Mesendoderm (in vitro differentiated cells): Measurements from ENCODE around the gene NOL8.
A peak's percentile ranks its signal among the peaks of the same experiment; 100 is the strongest.

Experiments
- DNase-seq: peaks from one replicate; pipeline ENCODE4 v3.0.0; 2013
- H2AK5ac ChIP-seq: 2 replicates; pipeline ENCODE4 v1.6.1; 2013; ENCODE audit warnings: low read length, inconsistent platforms
- H2BK120ac ChIP-seq: 2 replicates; pipeline ENCODE4 v1.6.1; 2013; ENCODE audit warnings: low read depth, mild to moderate bottlenecking, low read length, moderate library complexity, mixed read lengths
- H2BK15ac ChIP-seq: replicated peaks from 2 replicates; pipeline ENCODE4 v1.6.1; 2013; ENCODE audit warnings: low read depth, mild to moderate bottlenecking, moderate library complexity
- H2BK5ac ChIP-seq: 2 replicates; pipeline ENCODE4 v1.6.1; 2013; ENCODE audit warnings: low read length, inconsistent platforms
- H3K18ac ChIP-seq: 2 replicates; pipeline ENCODE4 v1.6.1; 2013; ENCODE audit warnings: mild to moderate bottlenecking, low read length, mixed read lengths
- H3K23ac ChIP-seq: one replicate; pipeline ENCODE4 v1.6.1; 2013; ENCODE audit warnings: low read length
- H3K27ac ChIP-seq: 2 replicates; pipeline ENCODE4 v1.5.1; 2013; ENCODE audit warnings: low read depth, mild to moderate bottlenecking, inconsistent platforms, low read length, moderate library complexity
- H3K27me3 ChIP-seq: 2 replicates; pipeline ENCODE4 v1.6.1; 2013; ENCODE audit warnings: low read length, control low read depth, mild to moderate bottlenecking, inconsistent platforms; ENCODE audit not compliant: insufficient read depth, poor library complexity
- H3K36me3 ChIP-seq: 2 replicates; pipeline ENCODE4 v1.6.1; 2013; ENCODE audit warnings: low read length, inconsistent platforms; ENCODE audit not compliant: control insufficient read depth, insufficient read depth
- H3K4ac ChIP-seq: one replicate; pipeline ENCODE4 v1.6.1; 2013; ENCODE audit warnings: low read depth, mild to moderate bottlenecking, low read length, moderate library complexity
- H3K4me1 ChIP-seq: 2 replicates; pipeline ENCODE4 v1.6.1; 2013; ENCODE audit warnings: low read depth, low read length, inconsistent platforms; ENCODE audit not compliant: control insufficient read depth
- H3K4me2 ChIP-seq: 2 replicates; pipeline ENCODE4 v1.6.1; 2013; ENCODE audit warnings: low read length
- H3K4me3 ChIP-seq: 2 replicates; pipeline ENCODE4 v1.5.1; 2013; ENCODE audit warnings: mild to moderate bottlenecking, low read length
- H3K56ac ChIP-seq: one replicate; pipeline ENCODE4 v1.6.1; 2013; ENCODE audit warnings: low read length
- H3K79me1 ChIP-seq: 2 replicates; pipeline ENCODE4 v1.6.1; 2013; ENCODE audit warnings: low read length, inconsistent platforms
- H3K79me2 ChIP-seq: 2 replicates; pipeline ENCODE4 v1.6.1; 2013; ENCODE audit warnings: mild to moderate bottlenecking, low read length; ENCODE audit not compliant: control insufficient read depth, insufficient read depth
- H3K9ac ChIP-seq: 2 replicates; pipeline ENCODE4 v1.6.1; 2013; ENCODE audit warnings: low read length, inconsistent platforms
- H4K5ac ChIP-seq: one replicate; pipeline ENCODE4 v1.6.1; 2013; ENCODE audit warnings: low read length
- H4K8ac ChIP-seq: one replicate; pipeline ENCODE4 v1.6.1; 2013; ENCODE audit warnings: low read depth, mild to moderate bottlenecking, control low read depth, low read length, moderate library complexity
- WGBS: extraction: QIAGEN DNeasy Blood & Tissue Kit; methylation state at CpG from one replicate; pipeline ENCODE4 v1.1.7; 2013; ENCODE audit warnings: low lambda C conversion rate, missing lambda C conversion rate; ENCODE audit not compliant: insufficient coverage; ENCODE audit errors: extremely low coverage; 5-methylcytosine and 5-hydroxymethylcytosine counted together

NOL8 gene

GRCh38 chr9:92341578-92341977 is 16.4 kb upstream of the NOL8 start:
- H3K4ac ChIP-seq: no peak overlapping the region
- H2BK15ac ChIP-seq: no peak overlapping the region
- no peak overlapping the region for H2AK5ac ChIP-seq
- WGBS: no CpG with 5 or more reads among the region's 1 CpG
- no peak overlapping the region for H3K56ac ChIP-seq
- H3K36me3 ChIP-seq: peaks cover 7% of the 10 kb centered on the region
- no peaks in the 10 kb centered on the region for H3K27me3 ChIP-seq
- no peak overlapping the region for H4K8ac ChIP-seq
- H3K4me3 ChIP-seq: no peak overlapping the region
- DNase-seq: no peak
- no peak overlapping the region for H3K9ac ChIP-seq
- no peak overlapping the region for H3K4me2 ChIP-seq
- H3K79me2 ChIP-seq: no peaks in the 10 kb centered on the region
- no peak overlapping the region for H4K5ac ChIP-seq
- H3K18ac ChIP-seq: no peak overlapping the region
- H3K79me1 ChIP-seq: no peaks in the 10 kb centered on the region
- H2BK120ac ChIP-seq: no peak overlapping the region
- H2BK5ac ChIP-seq: no peak overlapping the region
- no peaks in the 10 kb centered on the region for H3K4me1 ChIP-seq
- H3K27ac ChIP-seq: no peak overlapping the region
- H3K23ac ChIP-seq: no peak overlapping the region

- H3K23ac ChIP-seq: no peak overlapping the region
- H2AK5ac ChIP-seq: no peak overlapping the region
- H2BK15ac ChIP-seq: no peak overlapping the region
- no peak overlapping the region for H3K9ac ChIP-seq
- WGBS: no CpG with 5 or more reads among the region's 2 CpGs
- DNase-seq: no peak
- no peak overlapping the region for H3K56ac ChIP-seq
- no peak overlapping the region for H4K5ac ChIP-seq
- H3K4me3 ChIP-seq: no peak overlapping the region
- no peak overlapping the region for H3K18ac ChIP-seq
- no peaks in the 10 kb centered on the region for H3K79me2 ChIP-seq
- H3K4me1 ChIP-seq: no peaks in the 10 kb centered on the region
- H3K4ac ChIP-seq: no peak overlapping the region
- no peaks in the 10 kb centered on the region for H3K79me1 ChIP-seq
- H3K36me3 ChIP-seq: peaks cover 2% of the 10 kb centered on the region
- no peaks in the 10 kb centered on the region for H3K27me3 ChIP-seq
- H2BK5ac ChIP-seq: no peak overlapping the region
- H3K4me2 ChIP-seq: no peak overlapping the region
- H4K8ac ChIP-seq: no peak overlapping the region
- no peak overlapping the region for H2BK120ac ChIP-seq
- no peak overlapping the region for H3K27ac ChIP-seq
These were observed 8.1 kb upstream of the NOL8 start for GRCh38 chr9:92333282-92333634.

DNA sequence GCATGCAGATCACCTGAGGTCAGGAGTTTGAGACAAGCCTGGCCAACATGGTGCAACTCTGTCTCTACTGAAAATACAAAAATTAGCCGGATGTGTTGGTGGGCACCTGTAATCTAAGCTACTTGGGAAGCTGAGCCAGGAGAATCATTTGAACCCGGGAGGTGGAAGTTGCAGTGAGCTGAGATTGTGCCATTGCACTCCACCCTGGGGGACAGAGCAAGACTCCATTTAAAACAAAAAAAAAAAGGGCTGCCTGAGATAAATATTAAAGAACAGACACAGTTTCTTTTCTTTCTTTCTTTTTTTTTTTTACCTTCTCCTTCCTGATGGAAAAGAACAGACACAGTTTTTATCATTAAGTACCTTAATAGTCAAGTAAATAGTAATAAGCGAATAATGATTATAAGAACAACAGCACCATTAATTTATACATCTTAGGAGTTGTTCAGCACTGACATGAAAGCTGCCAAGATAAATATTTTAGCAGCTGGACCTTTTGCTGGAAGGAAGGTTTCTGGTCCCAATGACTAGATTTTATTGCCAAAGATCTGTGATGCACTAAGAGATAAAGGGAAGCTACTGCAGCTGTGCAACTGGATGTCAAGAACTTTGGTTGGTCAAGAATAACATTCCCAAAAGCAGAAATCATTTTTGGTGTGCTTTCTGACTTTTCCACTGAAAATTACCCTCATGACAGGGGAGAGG is 7.6 kb upstream of the NOL8 start:
- Histone ChIP-seq H3K79me2 (no peaks in the 10 kb centered on the region), H2BK5ac (no peak overlapping the region), H3K4ac (no peak overlapping the region), H4K5ac (no peak overlapping the region), H3K4me3 (no peak overlapping the region), H3K18ac (no peak overlapping the region), H3K4me2 (no peak overlapping the region), H2BK15ac (no peak overlapping the region), H3K4me1 (no peaks in the 10 kb centered on the region), H2BK120ac (no peak overlapping the region), H3K27ac (no peak overlapping the region), H3K56ac (no peak overlapping the region), H3K27me3 (no peaks in the 10 kb centered on the region), H3K9ac (no peak overlapping the region), H4K8ac (no peak overlapping the region), H3K79me1 (no peaks in the 10 kb centered on the region), H3K23ac (no peak overlapping the region), H2AK5ac (no peak overlapping the region), H3K36me3 (peaks cover 2% of the 10 kb centered on the region)
- WGBS: no CpG with 5 or more reads among the region's 3 CpGs
- no peak for DNase-seq

- Histone ChIP-seq H3K36me3 (no peaks in the 10 kb centered on the region), H3K27me3 (no peaks in the 10 kb centered on the region), H2BK5ac (no peak overlapping the region), H3K23ac (no peak overlapping the region), H3K9ac (no peak overlapping the region), H3K4me2 (no peak overlapping the region), H2BK120ac (no peak overlapping the region), H3K4me1 (no peaks in the 10 kb centered on the region), H2BK15ac (no peak overlapping the region), H4K5ac (no peak overlapping the region), H2AK5ac (no peak overlapping the region), H3K27ac (no peak overlapping the region), H4K8ac (no peak overlapping the region), H3K18ac (no peak overlapping the region), H3K4ac (no peak overlapping the region), H3K56ac (no peak overlapping the region), H3K4me3 (no peak overlapping the region), H3K79me1 (peaks cover 2% of the 10 kb centered on the region), H3K79me2 (peaks cover 11% of the 10 kb centered on the region)
- peak; percentile 50 for DNase-seq
- no CpG with 5 or more reads among the region's 2 CpGs for WGBS
These were observed 3.1 kb upstream of the NOL8 start for GRCh38 chr9:92328225-92328624.

- DNase-seq: no peak
- Histone ChIP-seq H2BK5ac (no peak overlapping the region), H2AK5ac (no peak overlapping the region), H3K18ac (no peak overlapping the region), H3K79me2 (peaks cover 11% of the 10 kb centered on the region), H4K5ac (no peak overlapping the region), H2BK15ac (no peak overlapping the region), H3K4ac (no peak overlapping the region), H4K8ac (no peak overlapping the region), H3K9ac (no peak overlapping the region), H2BK120ac (no peak overlapping the region), H3K4me2 (no peak overlapping the region), H3K56ac (no peak overlapping the region), H3K4me3 (no peak overlapping the region), H3K4me1 (no peaks in the 10 kb centered on the region), H3K23ac (no peak overlapping the region), H3K27me3 (no peaks in the 10 kb centered on the region), H3K36me3 (no peaks in the 10 kb centered on the region), H3K27ac (no peak overlapping the region), H3K79me1 (peaks cover 2% of the 10 kb centered on the region)
- WGBS: no CpG with 5 or more reads among the region's 2 CpGs
These were observed 2.2 kb upstream of the NOL8 start for GRCh38 chr9:92327283-92327850.
